Hindlimb muscle (tissue), 1 donor: ENCODE measurements around the gene HUS1. TPM values are rescaled to one million over a fixed set of nuclear protein-coding genes. Genes with fewer than 3 reads are reported as not detected.
"Not testable (repeated sequence)": the region's sequence is repeated elsewhere in the genome, so short reads cannot be mapped to it uniquely, and the experiment has no call there.

Experiments
- DNase-seq: peaks from one replicate; pipeline ENCODE4 v3.0.0-alpha.2; 2013
- polyA plus RNA-seq: library from polyadenylated mRNA; unstranded; fragments of 120-200 nt; gene quantifications from one replicate; pipeline ENCODE4 v1.2.1, GENCODE V29; 2013; ENCODE audit not compliant: insufficient read length

Gene HUS1
- 16.7 TPM for polyA plus RNA-seq

DNA sequence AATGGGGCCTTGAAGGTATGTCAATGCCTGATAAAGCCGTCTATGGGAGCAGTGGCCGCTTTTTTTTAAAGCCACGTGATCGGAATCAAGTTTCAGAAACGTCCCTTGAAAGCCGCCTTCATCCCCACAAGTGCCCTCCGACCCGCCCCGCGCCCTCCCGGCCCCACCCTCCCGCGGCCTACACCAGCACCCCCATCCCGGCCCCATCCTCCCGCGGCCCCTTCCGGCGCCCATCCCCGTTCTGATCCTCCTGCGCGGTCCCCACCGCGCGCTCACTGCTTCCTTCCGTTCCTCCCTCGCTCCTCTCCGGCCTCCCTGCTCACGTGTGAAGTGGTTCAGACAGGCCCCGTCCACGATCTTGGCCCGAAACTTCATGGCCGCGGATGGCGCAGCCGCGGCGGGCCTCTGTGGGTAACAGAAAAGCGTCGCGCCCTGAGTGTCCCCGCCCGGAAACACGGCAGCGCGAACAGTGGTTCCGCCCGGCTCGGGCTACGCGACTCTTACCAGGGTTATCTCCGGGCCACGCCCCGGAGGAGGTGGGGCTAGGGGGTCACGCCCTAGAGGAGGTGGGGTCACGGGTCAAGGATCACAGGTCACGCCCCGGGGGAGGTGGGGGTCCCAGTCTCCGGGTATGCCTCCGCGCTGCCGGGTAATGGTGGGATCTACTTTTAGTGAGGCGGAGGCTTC, at the start of gene HUS1:
TSS of gene HUS1 (minus strand) at position 471 of the 687 bp plus-strand sequence. CDS start at position 375, 96 bp downstream.
- peak; percentile 91 for DNase-seq

DNA sequence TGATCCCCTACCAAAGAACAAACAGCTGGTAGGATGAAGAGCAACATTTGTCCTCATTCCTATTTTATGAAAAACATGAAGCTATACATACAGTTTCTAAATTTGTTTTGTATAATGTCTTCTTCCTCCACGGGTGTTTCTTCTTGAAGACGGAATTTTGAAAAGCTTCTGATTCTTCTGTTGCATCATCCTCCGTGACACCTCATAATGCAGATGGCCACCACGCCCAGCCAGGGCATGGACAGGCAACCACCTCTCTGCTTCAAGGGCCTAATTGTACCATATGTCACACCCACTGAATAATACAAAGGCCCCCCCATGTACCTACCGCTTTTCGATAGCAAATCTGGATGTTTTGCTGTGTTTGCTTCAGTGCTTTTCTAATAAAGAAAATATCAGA, 49.5 kb upstream of the HUS1 start, which contains the start of gene SUN3:
TSS of gene SUN3 (minus strand) at position 170 of the 400 bp plus-strand sequence. CDS start at position 1, 169 bp downstream.
- DNase-seq, result no peak

DNA sequence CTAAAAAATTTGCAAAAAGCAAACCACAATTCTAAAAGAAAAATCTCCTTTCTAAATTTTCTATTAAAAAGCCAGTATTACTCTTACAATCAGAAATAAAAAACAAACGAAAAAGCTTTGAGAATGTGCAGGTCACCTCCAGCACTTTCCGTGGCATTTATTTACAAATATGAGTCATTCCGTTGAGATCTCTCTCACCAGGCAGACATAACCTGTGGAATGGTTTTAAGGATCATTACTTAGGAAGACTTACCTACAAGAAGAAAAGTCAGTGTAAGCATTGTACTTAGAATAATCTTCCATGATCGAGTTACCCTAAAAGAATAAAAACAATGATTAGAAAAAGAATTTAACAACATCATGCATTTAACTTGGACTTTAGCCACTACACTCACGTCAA, 46.2 kb upstream of the HUS1 start:
- no peak for DNase-seq

DNA sequence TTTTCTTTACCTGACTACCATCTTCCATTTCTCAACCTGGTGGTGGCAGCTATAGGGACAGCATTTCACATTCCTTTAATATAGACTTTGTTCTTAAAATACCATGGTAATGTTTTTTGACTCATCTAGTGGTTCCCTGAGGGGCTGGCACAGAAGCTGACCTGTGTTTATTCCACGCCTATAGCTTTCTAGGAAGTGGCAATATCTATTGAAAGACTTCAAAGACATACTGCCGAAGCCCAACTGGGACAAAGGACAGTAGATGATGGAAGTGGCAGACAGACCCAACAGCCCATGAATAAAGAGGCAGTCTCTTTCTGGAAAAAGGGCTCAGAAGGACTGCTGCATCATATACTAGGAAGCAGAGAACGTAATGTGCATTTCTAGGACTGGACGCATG, 38.3 kb upstream of the HUS1 start:
- no peak for DNase-seq

DNA sequence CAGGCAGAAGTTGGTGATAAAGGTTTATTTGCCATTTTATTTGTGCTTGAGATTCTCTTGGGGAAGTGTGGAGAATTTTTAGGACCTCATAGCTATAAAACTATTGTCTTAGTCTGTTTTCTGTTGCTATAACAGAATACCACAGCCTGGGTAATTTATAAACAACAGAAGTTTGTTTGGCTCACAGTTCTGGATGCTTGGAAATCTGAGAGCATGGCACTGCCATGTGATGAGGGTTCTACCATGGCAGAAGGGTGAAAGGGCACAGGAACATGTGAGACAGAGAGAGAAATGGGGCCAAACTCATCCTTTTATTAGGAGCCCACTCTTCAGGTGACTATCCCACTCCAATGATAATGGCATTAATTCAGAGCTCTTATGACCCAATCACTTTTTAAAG, 37.2 kb upstream of the HUS1 start:
- no peak for DNase-seq

DNA sequence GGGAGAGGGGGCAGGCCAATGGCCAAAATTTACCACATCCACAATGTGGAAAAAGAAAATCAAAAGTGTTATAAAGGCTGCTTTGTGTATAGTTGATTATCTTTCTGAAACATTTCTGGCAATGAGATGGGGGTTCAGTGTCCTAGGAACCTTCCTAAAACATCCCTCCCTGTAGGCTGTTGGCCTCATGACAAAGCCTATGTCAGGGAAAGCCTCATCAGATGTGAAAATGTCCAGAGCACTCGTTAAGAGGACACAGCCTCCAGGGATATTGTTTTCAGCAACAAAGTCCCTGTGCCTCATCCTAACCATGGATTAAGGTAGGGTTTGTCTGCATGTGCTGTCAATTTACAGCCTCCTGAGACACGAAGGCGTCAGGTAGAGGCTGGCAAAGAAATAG, 32.5 kb upstream of the HUS1 start:
- no peak for DNase-seq

DNA sequence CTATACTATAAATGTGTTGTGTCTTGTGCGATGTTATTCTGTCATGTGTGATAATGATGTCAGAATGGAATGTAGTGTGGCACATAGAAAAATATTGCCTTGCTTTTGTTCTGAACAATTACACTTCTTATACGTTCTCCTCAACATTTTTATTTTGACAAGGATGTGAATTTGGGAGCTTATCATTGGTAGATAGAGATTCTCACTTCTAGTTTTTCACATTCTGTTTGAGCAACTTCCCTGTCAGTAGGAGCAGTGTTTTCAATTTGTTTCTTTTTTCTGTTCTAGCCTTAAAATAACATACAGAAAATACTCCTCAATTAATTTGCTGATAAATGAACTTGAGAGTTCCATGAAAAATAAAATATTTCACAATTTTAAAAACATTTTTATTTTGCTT, 31.9 kb upstream of the HUS1 start:
- DNase-seq, result no peak

DNA sequence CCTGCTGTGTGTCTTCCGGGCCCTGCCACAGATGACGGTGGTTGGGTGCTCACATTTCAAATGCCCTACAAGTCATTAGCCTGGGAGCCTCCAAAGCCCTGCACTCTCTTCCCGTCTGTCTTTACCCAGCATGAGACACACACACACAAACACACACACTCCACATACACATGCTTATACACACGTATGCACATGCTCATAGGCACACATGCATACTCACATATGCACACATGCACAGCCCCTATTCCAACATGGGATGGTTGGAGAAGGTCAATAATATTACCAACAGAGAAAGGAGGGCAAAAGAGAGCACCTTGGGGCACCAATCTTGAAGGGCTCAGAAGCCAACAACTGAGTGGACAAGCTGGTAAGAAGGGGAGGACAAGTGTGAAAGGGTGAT, 30.5 kb upstream of the HUS1 start:
- DNase-seq, result no peak

DNA sequence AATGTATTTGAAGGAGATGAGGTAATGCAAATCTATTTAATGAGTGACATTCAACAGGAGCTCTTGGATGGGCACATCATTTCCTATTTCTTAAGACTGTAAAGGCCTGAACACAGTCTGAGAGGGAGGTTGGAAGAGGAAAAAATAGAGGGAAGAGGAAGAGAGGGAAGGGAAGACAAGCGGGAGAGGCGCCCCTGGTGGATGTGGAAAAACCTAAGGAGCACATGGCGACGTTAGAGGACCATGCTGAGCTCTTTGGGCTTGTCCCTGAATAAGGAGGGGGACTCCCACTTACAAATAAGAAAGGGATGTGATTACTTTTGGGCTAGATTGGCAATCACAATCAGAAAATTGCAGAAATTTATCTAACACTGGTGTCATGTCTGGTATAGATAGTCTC, 29.8 kb upstream of the HUS1 start:
- DNase-seq, result no peak

DNA sequence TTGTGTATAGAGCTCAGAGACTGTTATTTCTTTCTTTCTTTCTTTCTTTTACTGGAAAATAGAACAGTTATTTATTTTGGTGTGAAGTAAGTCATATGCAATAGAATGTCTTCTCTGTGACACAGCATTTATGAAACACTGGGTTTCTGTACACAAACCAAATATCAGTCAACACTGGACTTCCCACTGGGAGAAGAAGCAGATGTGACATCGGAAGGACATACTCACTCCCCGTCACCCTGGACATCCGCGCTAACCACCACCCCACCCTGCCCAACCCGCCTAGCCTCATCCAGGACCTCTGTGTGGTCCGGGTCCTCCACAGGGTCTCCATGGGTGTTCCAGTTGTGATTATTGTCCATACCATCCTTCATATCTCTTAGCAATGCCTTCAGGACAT, 27.5 kb upstream of the HUS1 start:
- no peak for DNase-seq

DNA sequence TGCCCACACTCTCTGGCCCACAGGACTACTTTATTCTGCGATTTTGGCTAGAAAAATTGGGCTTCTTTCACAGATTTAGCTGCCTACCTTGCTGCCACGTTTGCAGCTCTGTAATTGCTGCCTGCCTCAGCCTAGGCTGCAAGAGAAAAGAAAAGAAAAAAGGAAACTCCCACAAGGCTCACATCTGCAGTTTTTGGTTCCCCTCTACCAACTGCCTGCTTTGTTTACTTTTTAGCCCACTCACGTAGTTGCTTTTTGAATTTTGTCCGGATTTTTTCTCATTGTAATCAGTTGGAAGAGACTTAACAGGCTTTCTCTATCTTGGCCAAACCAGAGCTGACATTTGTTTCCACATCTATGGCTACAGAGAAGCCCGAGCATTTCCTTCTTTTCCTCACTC, 25.2 kb upstream of the HUS1 start:
- no peak for DNase-seq

DNA sequence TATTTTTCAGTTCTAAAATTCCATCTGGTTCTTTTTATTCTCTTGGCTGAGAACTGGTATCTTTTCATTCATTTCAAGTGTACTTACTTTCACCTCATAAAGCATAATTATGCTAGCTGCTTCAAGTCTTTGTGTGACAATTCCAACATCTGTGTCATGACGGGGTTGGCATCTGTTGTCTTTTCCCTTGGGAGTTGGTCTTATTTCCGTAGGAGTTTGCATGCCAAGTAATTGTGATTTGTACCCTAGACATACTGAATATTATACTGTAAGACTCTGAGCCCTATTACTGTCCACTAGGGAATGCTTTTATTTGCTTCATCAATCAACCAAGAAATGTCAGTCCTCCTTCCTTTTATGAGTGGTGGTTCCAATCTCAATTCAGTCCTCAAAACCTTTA, 24.6 kb upstream of the HUS1 start:
- no peak for DNase-seq

DNA sequence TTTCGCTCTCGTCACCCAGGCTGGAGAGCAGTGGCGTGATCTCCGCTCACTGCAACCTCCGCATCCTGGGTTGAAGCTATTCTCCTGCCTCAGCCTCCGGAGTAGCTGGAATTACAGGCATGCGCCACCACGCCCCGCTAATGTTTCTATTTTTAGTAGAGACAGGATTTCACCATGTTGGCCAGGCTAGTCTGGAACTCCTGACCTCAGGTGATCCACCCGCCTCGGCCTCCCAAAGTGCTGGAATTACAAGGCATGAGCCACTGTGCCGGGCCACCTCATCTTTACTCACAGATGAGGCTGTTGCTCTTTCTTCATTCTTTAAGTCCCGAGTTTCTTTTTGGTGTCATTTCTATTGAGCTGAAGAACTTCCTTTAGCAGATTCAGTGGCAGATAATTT, 20.7 kb upstream of the HUS1 start:
- DNase-seq, result not testable (repeated sequence)

DNA sequence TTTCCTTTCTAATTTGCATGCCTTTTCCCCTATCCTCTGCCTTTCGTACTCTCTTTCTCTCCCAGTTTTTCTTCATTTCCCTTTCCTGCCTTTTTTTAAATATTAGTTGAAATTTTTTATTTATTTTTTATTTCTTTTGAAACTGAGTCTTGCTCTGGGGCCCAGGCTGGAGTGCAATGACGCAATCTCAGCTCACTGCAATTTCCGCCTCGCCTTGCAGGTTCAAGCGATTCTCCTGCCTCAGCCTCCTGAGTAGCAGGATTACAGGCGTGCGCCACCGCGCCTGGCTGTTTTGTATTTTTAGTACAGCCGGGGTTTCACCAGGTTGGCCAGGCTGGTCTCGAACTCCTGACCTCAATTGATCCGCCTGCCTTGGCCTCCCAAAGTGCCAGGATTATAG, 20.0 kb upstream of the HUS1 start:
- no peak for DNase-seq

DNA sequence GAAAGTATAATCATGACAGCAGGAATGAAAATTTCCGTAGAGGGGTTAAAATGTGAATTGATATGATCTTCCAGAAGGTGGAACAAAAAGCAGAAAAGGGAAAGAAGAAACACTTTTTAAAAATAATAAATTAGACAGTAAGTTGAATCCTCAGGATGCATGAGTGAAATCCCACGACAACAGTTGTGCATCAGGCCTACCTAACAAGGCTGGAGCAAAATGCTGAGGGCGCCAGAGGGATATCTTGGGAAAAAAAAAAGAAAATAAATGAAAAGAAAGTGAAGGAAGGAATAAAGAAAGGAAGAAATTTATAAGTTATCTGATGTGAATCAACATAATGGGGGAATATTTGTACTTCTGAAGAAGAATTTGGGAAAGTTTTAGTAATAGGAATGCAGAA, 13.0 kb upstream of the HUS1 start:
- DNase-seq, result no peak

DNA sequence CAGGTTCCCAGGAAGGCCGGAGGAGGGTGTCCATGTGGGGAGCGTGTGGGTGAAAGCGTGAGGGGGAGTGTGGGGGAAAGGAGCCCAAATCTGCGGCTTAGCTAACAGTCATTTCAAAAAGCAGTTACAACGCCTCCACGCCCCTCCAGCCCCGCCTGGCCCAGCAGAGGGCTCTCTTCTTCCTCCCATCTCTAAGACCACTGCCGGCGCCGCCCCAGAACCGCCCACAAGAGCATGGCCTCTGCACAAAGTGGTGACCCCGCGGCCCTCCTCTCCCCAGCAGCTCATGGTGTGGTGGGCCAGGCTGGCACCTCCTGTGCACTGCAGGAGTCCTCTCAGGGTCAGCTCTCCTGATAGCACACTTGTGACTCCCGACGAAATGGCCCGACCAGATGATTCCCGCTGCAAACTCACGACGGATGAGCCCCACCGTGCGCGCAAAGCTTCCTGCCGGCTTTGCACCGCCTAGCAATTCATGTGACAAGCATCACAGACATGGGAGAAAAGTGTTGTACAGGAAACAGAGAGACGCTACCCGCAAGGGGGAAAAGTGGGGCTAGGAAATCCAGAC, 12.4 kb upstream of the HUS1 start:
- peak; percentile 76 for DNase-seq

DNA sequence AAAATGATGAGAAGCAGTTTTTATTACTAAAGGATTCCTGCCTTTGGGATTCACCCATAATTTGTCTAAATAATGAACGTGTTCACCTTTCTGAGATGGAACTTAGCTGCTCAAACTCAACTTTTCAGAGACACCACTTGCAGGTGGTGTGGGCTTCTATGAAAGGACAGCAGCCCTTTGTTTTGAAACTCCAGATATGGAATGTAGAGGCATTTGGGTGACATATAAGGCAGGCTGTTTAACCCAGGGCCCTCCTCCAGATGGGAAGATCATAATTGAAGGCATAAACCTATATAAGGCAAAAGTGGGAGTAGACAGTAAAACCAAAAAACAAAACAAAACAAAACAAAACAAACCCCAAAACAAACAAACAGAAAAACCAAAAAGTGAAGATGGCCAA, 11.9 kb upstream of the HUS1 start:
- DNase-seq, result no peak

DNA sequence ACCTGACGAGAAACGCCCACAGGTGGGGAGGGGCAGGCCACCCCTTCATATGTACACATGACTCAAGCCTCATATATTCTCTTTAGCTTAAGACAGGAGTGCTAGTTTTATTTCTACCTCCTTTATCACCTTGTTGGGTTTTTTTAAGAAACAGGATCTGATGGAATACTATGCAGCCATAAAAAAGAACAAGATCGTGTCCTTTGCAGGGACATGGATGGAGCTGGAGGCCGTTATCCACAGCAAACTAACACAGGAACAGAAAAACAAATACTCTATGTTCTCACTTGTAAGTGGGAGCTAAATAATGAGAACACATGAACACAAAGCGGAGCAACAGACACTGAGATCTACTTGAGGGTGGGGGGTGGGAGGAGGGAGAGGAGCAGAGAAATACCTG, 11.2 kb upstream of the HUS1 start:
- no peak for DNase-seq

DNA sequence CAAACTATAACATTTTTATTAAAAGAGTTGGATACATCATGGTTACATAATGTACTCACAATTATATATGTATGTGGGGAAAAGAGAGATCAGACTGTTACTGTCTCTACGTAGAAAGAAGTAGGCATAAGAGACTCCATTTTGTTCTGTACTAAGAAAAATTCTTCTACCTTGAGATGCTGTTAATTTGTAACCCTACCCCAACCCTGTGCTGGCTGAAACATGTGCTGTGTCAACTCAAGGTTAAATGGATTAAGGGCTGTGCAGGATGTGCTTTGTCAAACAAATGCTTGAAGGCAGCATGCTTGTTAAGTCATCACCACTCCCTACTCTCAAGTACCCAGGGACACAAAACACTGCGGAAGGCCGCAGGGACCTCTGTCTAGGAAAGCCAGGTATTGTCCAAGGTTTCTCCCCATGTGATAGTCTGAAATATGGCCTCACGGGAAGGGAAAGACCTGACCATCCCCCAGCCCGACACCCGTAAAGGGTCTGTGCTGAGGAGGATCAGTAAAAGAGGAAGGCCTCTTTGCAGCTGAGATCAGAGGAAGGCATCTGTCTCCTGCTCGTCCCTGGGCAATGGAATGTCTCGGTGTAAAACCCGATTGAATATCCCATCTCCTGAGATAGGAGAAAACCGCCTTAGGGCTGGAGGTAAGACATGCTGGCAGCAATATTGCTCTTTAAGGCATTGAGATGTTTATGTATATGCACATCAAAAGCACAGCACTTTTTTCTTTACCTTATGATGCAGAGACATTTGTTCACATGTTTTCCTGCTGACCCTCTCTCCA, 10.4 kb upstream of the HUS1 start:
- DNase-seq, result not testable (repeated sequence)

DNA sequence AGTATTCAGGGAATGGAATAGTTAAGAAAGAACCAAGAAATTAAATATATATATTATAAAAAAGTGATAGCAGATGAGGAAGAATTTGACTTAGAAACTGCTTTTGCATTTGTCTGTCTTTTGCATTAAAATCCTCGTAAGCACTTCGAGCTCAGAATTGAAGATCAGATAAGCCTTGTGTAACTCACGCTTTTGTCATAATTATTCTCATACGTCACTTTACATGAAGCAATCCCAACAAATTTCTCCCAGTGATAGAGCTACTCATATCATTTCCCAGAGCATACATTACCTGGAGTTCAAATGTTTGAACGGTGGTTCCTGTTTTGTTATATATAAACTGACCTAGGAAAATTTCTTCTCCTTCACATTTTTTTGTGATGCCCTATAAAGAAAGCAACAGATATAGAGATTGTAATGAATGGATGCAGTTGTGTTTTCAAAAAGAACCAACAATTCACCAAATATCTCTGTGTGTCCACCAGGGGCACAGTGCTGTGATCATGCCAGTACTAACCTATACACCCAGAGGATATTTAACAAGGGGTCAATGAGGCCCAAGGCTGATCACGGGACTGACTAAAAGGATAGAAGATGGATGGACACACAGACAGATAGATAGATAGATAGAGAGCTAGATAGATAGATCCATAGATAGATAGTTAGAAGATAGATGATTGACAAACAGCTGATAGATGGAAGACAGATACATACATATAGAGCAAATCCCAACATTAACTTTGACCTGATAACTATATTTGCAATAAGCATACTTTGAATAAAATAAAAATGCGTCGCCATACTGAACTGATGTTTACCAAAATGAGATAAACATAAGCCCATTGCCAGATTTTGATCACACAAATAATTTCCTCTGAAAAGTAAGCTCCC, 9.3 kb upstream of the HUS1 start:
- DNase-seq, result no peak

DNA sequence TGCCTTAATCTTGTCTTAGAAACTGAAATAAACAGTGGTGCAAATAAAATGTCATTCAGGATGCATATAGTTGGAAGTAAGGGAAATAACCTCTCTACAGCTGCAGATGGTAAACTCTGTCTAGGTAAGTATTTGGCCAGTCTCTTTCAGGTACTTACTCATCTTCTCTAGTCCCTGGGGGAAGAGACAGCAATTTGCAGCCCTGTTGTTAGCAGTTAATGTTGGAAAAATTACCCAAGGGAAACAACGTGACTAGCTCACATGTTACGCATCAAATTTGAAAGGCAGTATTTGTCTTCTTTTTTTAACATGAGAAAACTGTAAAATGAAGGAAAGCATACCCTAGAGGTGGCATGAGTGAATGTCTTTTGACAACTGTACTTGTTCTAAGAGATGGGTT, 3.2 kb upstream of the HUS1 start:
- DNase-seq, result no peak

DNA sequence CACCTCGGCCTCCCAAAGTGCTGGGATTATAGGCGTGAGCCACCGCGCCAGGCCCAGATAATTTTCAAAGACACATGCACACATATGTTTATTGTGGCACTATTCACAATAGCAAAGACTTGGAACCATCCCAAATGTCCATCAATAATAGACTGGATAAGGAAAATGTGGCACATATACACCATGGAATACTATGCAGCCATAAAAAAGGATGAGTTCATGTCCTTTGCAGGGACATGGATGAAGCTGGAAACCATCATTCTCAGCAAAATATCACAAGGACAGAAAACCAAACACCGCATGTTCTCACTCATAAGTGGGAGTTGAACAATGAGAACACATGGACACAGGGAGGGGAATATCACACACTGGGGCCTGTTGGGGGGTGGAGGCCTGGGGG, 1.2 kb upstream of the HUS1 start:
- not testable (repeated sequence) for DNase-seq

DNA sequence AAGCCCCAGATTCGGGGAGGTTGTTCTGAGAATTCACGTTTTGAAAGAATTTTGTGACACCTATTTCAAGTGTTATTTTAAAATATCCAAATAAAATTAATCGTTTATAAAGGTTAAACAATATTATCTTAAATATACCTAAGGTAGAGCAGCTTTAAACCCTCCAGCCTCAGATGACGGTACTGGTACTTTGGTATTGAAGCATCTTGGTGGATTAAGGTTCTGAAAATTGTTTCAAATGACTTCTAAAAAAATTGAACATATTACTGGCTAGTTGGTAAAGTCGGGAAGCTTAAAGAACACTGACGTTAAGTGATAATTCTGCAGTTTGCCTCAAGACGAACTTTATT, 392 bp upstream of the HUS1 start:
- no peak for DNase-seq
